DOHH2 (cell line): ENCODE data around the gene IQSEC1.
"Not testable (repeated sequence)": the region's sequence is repeated elsewhere in the genome, so short reads cannot be mapped to it uniquely, and the experiment has no call there.

ENCODE experiments used
- CTCF ChIP-seq: fragments of 200-600 bp; sonication (generic); IDR thresholded peaks from one replicate; pipeline ENCODE4 v1.5.1; 2014; ENCODE audit warnings: antibody characterized with exemption, mild to moderate bottlenecking, low read depth, low read length; ENCODE audit not compliant: poor library complexity, severe bottlenecking
- EZH2phosphoT487 ChIP-seq: fragments of 200-600 bp; sonication (generic); IDR thresholded peaks from 2 replicates; pipeline ENCODE4 v1.6.1; 2017; ENCODE audit warnings: borderline replicate concordance, mild to moderate bottlenecking, antibody characterized with exemption, low read length, moderate library complexity, mixed read lengths

- TF ChIP-seq CTCF, EZH2phosphoT487: not testable (repeated sequence)
Measured at GRCh38 chr3:12878758-12879157, 194.5 kb downstream of the IQSEC1 start.
